A549 (cell line): Measurements from ENCODE around the gene NUDCD3.

Experiments used
- CTCF ChIP-seq: fragments of >200 bp; sonication (Bioruptor Twin); formaldehyde crosslinking; IDR thresholded peaks from 3 replicates; pipeline ENCODE4 v1.5.1; 2016
- HOXB13 ChIP-seq: fragments of 250-450 bp; sonication (Bioruptor Pico); IDR thresholded peaks from 2 replicates; pipeline ENCODE4 v1.5.0; 2020; ENCODE audit warnings: low read depth, mild to moderate bottlenecking, moderate library complexity
- MAX ChIP-seq: IDR thresholded peaks from 2 replicates; pipeline ENCODE4 v1.6.1; 2012
- MYC ChIP-seq: IDR thresholded peaks from 2 replicates; pipeline ENCODE4 v1.6.1; 2012; ENCODE audit warnings: mild to moderate bottlenecking, inconsistent platforms, low read length, improper control_type of control experiment, borderline replicate concordance
- POLR2A ChIP-seq: IDR thresholded peaks from 2 replicates; pipeline ENCODE4 v1.6.1; 2012; ENCODE audit warnings: mild to moderate bottlenecking, low read length
- RCOR1 ChIP-seq: fragments of 150-350 bp; IDR thresholded peaks from 2 replicates; pipeline ENCODE4 v1.6.1; 2014; ENCODE audit warnings: antibody characterized with exemption, low read length, low read depth
- REST ChIP-seq: fragments of 200-600 bp; sonication (generic); IDR thresholded peaks from 2 replicates; pipeline ENCODE4 v1.6.1; 2016; ENCODE audit warnings: antibody characterized with exemption, mild to moderate bottlenecking, moderate library complexity
- SMC3 ChIP-seq: fragments of >200 bp; sonication (Bioruptor Twin); formaldehyde crosslinking; IDR thresholded peaks from 3 replicates; pipeline ENCODE4 v1.6.1; 2018; ENCODE audit warnings: inconsistent platforms
- ZFP36 ChIP-seq: fragments of 450-650 bp; IDR thresholded peaks from 2 replicates; pipeline ENCODE4 v1.6.1; 2014; ENCODE audit warnings: borderline replicate concordance; ENCODE audit not compliant: partially characterized antibody
- TF ChIP-seq, protein P1 (sequence below): fragments of 150-350 bp; IDR thresholded peaks from 2 replicates; pipeline ENCODE4 v1.6.1; 2014; ENCODE audit warnings: low read depth, mild to moderate bottlenecking, low read length
- TF ChIP-seq, protein P2 (sequence below): fragments of 450-650 bp; IDR thresholded peaks from 2 replicates; pipeline ENCODE4 v1.6.1; 2014; ENCODE audit warnings: antibody characterized with exemption

DNA sequence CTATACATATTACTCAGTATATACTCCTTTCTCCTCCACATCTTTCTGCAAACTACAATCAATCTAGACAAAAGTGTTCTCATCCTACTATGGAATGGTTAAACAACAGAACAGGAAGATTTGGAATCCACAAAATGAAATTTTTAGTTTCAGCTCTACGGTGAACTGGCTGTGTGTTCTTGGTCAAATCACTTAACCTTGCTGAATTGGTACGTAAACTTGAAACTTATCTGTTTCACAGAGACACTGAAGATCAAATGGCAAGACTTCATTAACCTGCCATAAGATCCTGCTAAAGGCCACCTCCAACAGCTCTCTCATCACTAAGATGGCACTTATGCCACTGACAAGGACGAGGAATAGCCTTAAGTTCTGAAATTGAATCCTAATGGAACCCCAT is 1.5 kb downstream of the NUDCD3 start:
- no peak for TF ChIP-seq CTCF
- no peak for TF ChIP-seq MYC
- TF ChIP-seq ZFP36: no peak
- no peak for TF ChIP-seq POLR2A
- no peak for TF ChIP-seq MAX
- TF ChIP-seq, protein P1, sequence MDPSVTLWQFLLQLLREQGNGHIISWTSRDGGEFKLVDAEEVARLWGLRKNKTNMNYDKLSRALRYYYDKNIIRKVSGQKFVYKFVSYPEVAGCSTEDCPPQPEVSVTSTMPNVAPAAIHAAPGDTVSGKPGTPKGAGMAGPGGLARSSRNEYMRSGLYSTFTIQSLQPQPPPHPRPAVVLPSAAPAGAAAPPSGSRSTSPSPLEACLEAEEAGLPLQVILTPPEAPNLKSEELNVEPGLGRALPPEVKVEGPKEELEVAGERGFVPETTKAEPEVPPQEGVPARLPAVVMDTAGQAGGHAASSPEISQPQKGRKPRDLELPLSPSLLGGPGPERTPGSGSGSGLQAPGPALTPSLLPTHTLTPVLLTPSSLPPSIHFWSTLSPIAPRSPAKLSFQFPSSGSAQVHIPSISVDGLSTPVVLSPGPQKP: no peak
- no peak for TF ChIP-seq SMC3
- TF ChIP-seq, protein P2, sequence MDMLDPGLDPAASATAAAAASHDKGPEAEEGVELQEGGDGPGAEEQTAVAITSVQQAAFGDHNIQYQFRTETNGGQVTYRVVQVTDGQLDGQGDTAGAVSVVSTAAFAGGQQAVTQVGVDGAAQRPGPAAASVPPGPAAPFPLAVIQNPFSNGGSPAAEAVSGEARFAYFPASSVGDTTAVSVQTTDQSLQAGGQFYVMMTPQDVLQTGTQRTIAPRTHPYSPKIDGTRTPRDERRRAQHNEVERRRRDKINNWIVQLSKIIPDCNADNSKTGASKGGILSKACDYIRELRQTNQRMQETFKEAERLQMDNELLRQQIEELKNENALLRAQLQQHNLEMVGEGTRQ: no peak
- no peak for TF ChIP-seq RCOR1
- no peak for TF ChIP-seq REST
- no peak for TF ChIP-seq HOXB13
